ENCODE results near the gene ATP4A. TPM values are rescaled to one million over a fixed set of nuclear protein-coding genes. Genes with fewer than 3 reads are reported as not detected.

Gene ATP4A
- total and polyA plus RNA-seq, 2 donors (not counting 1 experiment from before 2014, with no cell fraction given) = not detected

DNA sequence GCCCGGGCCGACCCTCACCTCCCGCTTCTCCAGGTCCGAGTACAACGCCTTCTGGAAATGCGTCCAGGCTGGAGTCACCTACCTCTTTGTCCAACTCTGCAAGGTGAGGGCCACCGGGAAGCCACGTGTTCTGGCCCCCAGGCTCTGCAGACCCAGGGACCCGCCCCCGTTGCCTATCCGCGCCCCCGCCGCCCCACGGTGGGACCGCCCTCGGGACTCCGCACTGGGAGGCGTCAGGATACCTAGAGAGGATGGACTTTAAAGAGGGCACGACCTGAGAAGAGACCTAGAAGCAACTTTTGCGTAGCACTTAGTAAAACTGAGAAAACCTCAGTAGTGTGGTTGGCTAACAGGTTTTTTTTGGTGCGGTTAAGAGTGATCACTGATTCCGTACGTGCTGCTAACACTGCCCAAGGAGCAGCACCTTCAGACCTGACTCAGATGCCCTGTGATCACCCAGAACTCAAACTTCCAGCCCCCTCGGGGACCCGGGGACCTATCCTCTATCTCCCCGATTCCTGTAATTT, 17.5 kb downstream of the ATP4A start:
- H3K4me1 ChIP-seq (ENCODE audit: control insufficient read depth in 2 of 2, insufficient read depth in 2 of 2, low read length in 2 of 2) = peaks cover 16 to 28% of the 10 kb centered on the region in 2 donors
- H3K27ac ChIP-seq (ENCODE audit: low read length in 2 of 2) = peak overlapping the region; percentile 52 to 92
- under 1% methylated on average over 26 of the region's 27 CpGs for WGBS (ENCODE audit: insufficient coverage)
- peak overlapping the region; percentile 96 for H2AFZ ChIP-seq (ENCODE audit: insufficient read depth, low read depth, low read length, poor library complexity, severe bottlenecking)
- no peaks in the 10 kb centered on the region for H3K9me3 Mint-ChIP-seq (ENCODE audit: insufficient read depth)
- H3K4me1 Mint-ChIP-seq = peaks cover 32% of the 10 kb centered on the region
- POLR2A ChIA-PET = no interaction called here
- peak overlapping the region; percentile 91 for H3K4me3 Mint-ChIP-seq
- peaks cover 0 to 11% of the 10 kb centered on the region in 2 experiments for H3K36me3 ChIP-seq (replicated peaks in 1 of 2; ENCODE audit: control extremely low read depth in 1 of 2, control insufficient read depth in 1 of 2, extremely low read depth in 1 of 2, insufficient read depth in 2 of 2, low read length in 1 of 2)
- no peaks in the 10 kb centered on the region for H3K27me3 ChIP-seq (replicated peaks in 1 of 4; ENCODE audit: control extremely low read depth in 1 of 4, control insufficient read depth in 3 of 4, insufficient read depth in 4 of 4, low read length in 3 of 4)
- H3K79me2 ChIP-seq (ENCODE audit: control insufficient read depth, insufficient read depth, low read length) = peaks cover 28% of the 10 kb centered on the region
- intact Hi-C loops (cut with micrococcal nuclease) = loop anchor here (1.0 to 5.0 kb wide), 6 partner anchors 66 to 171 kb away; partner anchors contain the start of genes COX6B1, HAUS5 and ZBTB32
- no peaks in the 10 kb centered on the region for H4K20me1 ChIP-seq (ENCODE audit: control insufficient read depth, insufficient read depth, low read length, poor library complexity, severe bottlenecking)
- peak; percentile 40 for ATAC-seq (ENCODE audit: low read depth)
- peak overlapping the region; percentile 87 for H3K9ac ChIP-seq (ENCODE audit: low read length)
- H3K4me2 ChIP-seq (replicated peaks; ENCODE audit: low read depth, low read length, poor library complexity, severe bottlenecking) = peak overlapping the region; percentile 98
- peak overlapping the region; percentile 84 for H3K27ac Mint-ChIP-seq
- TF ChIP-seq CTCF (IDR thresholded peaks at IDR 0.05) (no peak), EZH2 (IDR thresholded peaks at IDR 0.05; ENCODE audit: borderline replicate concordance, insufficient read depth, low read depth, low read length, poor library complexity, severe bottlenecking) (no peak)
- no peaks in the 10 kb centered on the region for H3K9me3 ChIP-seq (ENCODE audit: control extremely low read depth in 1 of 3, control insufficient read depth in 2 of 3, insufficient read depth in 1 of 3, low read length in 2 of 3)
- DNase-seq = no peak
- peak overlapping the region; percentile 45 to 97 (median 86) for H3K4me3 ChIP-seq (ENCODE audit: control extremely low read depth in 1 of 5, extremely low read depth in 1 of 5, insufficient read depth in 1 of 5, low read depth in 2 of 5, low read length in 4 of 5)
- H3K27me3 Mint-ChIP-seq = no peaks in the 10 kb centered on the region
- CTCF ChIA-PET = no interaction called here

Data from B cell (primary cell).